HG03432 (cell line): ENCODE data around the gene CSNK1A1L.
"Not testable (repeated sequence)": the region's sequence is repeated elsewhere in the genome, so short reads cannot be mapped to it uniquely, and the experiment has no call there.

Experiments
- ATAC-seq: cut with Tn5 transposase; IDR thresholded peaks from one replicate; pipeline ENCODE4 v1.9.1; 2021; ENCODE audit warnings: mild to moderate bottlenecking, moderate library complexity; ENCODE audit not compliant: unreplicated experiment

The CSNK1A1L gene

GRCh38 chr13:37059848-37060192, 45.6 kb downstream of the CSNK1A1L start:
- peak; percentile 23 for ATAC-seq

GRCh38 chr13:37058910-37059847, 46.3 kb downstream of the CSNK1A1L start, which contains the start of gene SUPT20H:
Gene SUPT20H (minus strand): TSS chr13:37059688. CDS start chr13:37051490, 8,198 bp downstream.
- peak; percentile 98 for ATAC-seq

GRCh38 chr13:37056228-37056627, 49.2 kb downstream of the CSNK1A1L start:
- not testable (repeated sequence) for ATAC-seq
